ENCODE results near the gene DNAJA2.

Gene DNAJA2

DNA sequence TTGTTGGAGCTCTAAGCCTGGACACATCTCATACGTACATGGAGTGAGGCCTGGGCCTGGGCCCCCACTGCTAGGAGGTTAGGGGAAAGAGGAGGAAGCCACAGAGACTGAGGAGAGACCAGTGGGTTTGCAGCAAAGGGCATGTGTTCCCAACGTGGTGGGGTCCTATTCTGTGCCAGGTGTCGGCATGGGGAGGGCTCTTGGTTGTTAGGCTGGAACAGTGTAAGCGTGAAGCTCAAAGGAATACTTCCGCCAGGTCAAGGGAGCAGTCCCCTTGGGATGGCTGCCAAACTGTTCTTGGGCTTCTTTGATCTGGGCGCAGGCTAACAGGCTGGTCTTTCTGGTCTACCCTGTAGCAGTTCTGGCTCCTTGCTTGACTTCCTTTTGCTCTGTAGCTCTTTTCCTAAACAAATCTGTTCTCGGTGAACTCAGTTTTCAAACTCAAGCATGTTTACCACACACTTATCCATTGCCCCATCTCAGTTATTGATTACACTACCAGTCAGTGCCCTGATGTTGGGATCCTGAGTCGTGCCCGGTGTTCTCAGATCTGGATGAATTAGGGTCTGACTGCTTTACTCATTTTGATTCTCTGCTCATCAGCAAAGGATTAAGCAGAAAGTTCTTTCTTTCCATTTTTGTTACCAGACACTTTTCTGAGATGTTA is 52.9 kb downstream of the DNAJA2 start:
- TF ChIP-seq SPI1 (IDR thresholded peaks at IDR 0.05; ENCODE audit: low read depth, low read length) (no peak), POLR2A (IDR thresholded peaks at IDR 0.05; ENCODE audit: low read depth, low read length) (no peak), POLR2AphosphoS5 (IDR thresholded peaks at IDR 0.05; ENCODE audit: low read depth, low read length) (no peak), PAX5 (IDR thresholded peaks at IDR 0.05; ENCODE audit: insufficient read depth, low read length, severe bottlenecking) (no peak), POU2F2 (IDR thresholded peaks at IDR 0.05; ENCODE audit: low read depth, low read length) (no peak), TAF1 (IDR thresholded peaks at IDR 0.05; ENCODE audit: low read depth, low read length) (no peak)
- FAIRE-seq (no peak), DNase-seq (ENCODE audit: insufficient read length, low spot score) (no peak)

GRCh38 chr16:46918905-46919792 is 54.3 kb downstream of the DNAJA2 start:
- DNase-seq (ENCODE audit: insufficient read length, low spot score) = peak; percentile 66
- TF ChIP-seq POLR2AphosphoS5 (IDR thresholded peaks at IDR 0.05; ENCODE audit: low read depth, low read length) (no peak), PAX5 (IDR thresholded peaks at IDR 0.05; ENCODE audit: insufficient read depth, low read length, severe bottlenecking) (no peak), TAF1 (IDR thresholded peaks at IDR 0.05; ENCODE audit: low read depth, low read length) (no peak), SPI1 (IDR thresholded peaks at IDR 0.05; ENCODE audit: low read depth, low read length) (peak; percentile 29; the same call in 1 of the 2 replicates), POLR2A (IDR thresholded peaks at IDR 0.05; ENCODE audit: low read depth, low read length) (no peak), POU2F2 (IDR thresholded peaks at IDR 0.05; ENCODE audit: low read depth, low read length) (peak; percentile 93)
- FAIRE-seq = peak; percentile 99

- FAIRE-seq = peak; percentile 54
Observed at GRCh38 chr16:46918400-46918799, 55.1 kb downstream of the DNAJA2 start.

GRCh38 chr16:46916980-46917379 is 56.5 kb downstream of the DNAJA2 start:
- TF ChIP-seq POLR2AphosphoS5 (IDR thresholded peaks at IDR 0.05; ENCODE audit: low read depth, low read length) (no peak), TAF1 (IDR thresholded peaks at IDR 0.05; ENCODE audit: low read depth, low read length) (no peak), POU2F2 (IDR thresholded peaks at IDR 0.05; ENCODE audit: low read depth, low read length) (no peak), PAX5 (IDR thresholded peaks at IDR 0.05; ENCODE audit: insufficient read depth, low read length, severe bottlenecking) (no peak), POLR2A (IDR thresholded peaks at IDR 0.05; ENCODE audit: low read depth, low read length) (no peak), SPI1 (IDR thresholded peaks at IDR 0.05; ENCODE audit: low read depth, low read length) (no peak)
- FAIRE-seq (no peak), DNase-seq (ENCODE audit: insufficient read length, low spot score) (no peak)

More at GRCh38 chr16:46918400-46918799, 55.1 kb downstream of the DNAJA2 start:
- TF ChIP-seq POU2F2 (IDR thresholded peaks at IDR 0.05; ENCODE audit: low read depth, low read length) = no peak
- no peak for DNase-seq (ENCODE audit: insufficient read length, low spot score)

- TF ChIP-seq POU2F2 (IDR thresholded peaks at IDR 0.05; ENCODE audit: low read depth, low read length) (no peak), POLR2A (IDR thresholded peaks at IDR 0.05; ENCODE audit: low read depth, low read length) (no peak), TAF1 (IDR thresholded peaks at IDR 0.05; ENCODE audit: low read depth, low read length) (no peak), SPI1 (IDR thresholded peaks at IDR 0.05; ENCODE audit: low read depth, low read length) (no peak), POLR2AphosphoS5 (IDR thresholded peaks at IDR 0.05; ENCODE audit: low read depth, low read length) (no peak), PAX5 (IDR thresholded peaks at IDR 0.05; ENCODE audit: insufficient read depth, low read length, severe bottlenecking) (no peak)
- peak; percentile 94 for FAIRE-seq
Observed at GRCh38 chr16:46915483-46916025, 57.9 kb downstream of the DNAJA2 start.

DNA sequence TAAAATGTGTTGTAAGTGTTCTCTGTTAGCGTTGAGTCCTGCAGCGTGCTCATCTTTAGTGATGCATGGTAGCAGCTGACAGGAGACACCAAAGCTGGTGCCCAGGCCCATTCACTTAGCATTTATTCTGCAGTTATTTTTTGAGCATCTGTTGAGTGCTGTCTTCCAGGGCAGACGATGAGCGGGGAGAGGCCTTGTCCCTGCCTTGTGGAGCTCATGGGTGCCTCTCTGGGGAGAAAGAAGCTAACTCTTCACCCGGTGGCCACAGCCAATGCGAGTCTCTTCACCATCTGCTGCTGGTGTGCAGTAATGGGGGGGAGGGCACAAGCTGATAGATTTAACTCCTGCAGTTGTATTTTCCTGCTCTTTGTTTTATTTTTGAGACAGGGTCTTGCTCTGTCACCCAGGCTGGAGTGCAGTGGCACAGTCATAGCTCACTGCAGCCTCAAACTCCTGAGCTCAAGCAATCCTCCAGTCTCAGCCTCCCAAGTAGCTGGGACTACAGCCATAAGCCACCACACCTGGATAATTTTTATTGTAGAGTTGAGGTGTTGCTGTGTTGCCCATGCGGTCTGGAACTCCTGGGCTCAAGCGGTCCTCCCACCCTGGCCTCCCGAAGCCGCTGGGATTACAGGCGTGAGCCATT is 58.8 kb downstream of the DNAJA2 start:
- FAIRE-seq = no peak
- TF ChIP-seq POU2F2 (IDR thresholded peaks at IDR 0.05; ENCODE audit: low read depth, low read length) = no peak
- TF ChIP-seq SPI1 (IDR thresholded peaks at IDR 0.05; ENCODE audit: low read depth, low read length) = no peak
- TF ChIP-seq POLR2AphosphoS5 (IDR thresholded peaks at IDR 0.05; ENCODE audit: low read depth, low read length) = no peak
- no peak for TF ChIP-seq PAX5 (IDR thresholded peaks at IDR 0.05; ENCODE audit: insufficient read depth, low read length, severe bottlenecking)
- TF ChIP-seq TAF1 (IDR thresholded peaks at IDR 0.05; ENCODE audit: low read depth, low read length) = no peak
- TF ChIP-seq POLR2A (IDR thresholded peaks at IDR 0.05; ENCODE audit: low read depth, low read length) = no peak
- no peak for DNase-seq (ENCODE audit: insufficient read length, low spot score)

More at GRCh38 chr16:46915483-46916025, 57.9 kb downstream of the DNAJA2 start:
- no peak for DNase-seq (ENCODE audit: insufficient read length, low spot score)

GRCh38 chr16:46911650-46912049 is 61.8 kb downstream of the DNAJA2 start:
- no peak for FAIRE-seq
- no peak for DNase-seq (ENCODE audit: insufficient read length, low spot score)
- TF ChIP-seq POLR2A (IDR thresholded peaks at IDR 0.05; ENCODE audit: low read depth, low read length) (no peak), POLR2AphosphoS5 (IDR thresholded peaks at IDR 0.05; ENCODE audit: low read depth, low read length) (no peak), TAF1 (IDR thresholded peaks at IDR 0.05; ENCODE audit: low read depth, low read length) (no peak)

GRCh38 chr16:46911038-46911437 is 62.4 kb downstream of the DNAJA2 start:
- TF ChIP-seq POLR2A (IDR thresholded peaks at IDR 0.05; ENCODE audit: low read depth, low read length) (no peak), POU2F2 (IDR thresholded peaks at IDR 0.05; ENCODE audit: low read depth, low read length) (peak; percentile 75; the same call in 1 of the 2 replicates)
- DNase-seq (ENCODE audit: insufficient read length, low spot score) = no peak
- peak; percentile 56 for FAIRE-seq

- FAIRE-seq (peak; percentile 5), DNase-seq (ENCODE audit: insufficient read length, low spot score) (no peak)
- no peak for TF ChIP-seq SPI1 (IDR thresholded peaks at IDR 0.05; ENCODE audit: low read depth, low read length)
- TF ChIP-seq PAX5 (IDR thresholded peaks at IDR 0.05; ENCODE audit: insufficient read depth, low read length, severe bottlenecking) = no peak
Observed at GRCh38 chr16:46908540-46909372, 64.7 kb downstream of the DNAJA2 start.

Measured in GM12891 (cell line).